HCT116 (cell line): ENCODE results near the gene RNASE2.
"Not testable (repeated sequence)": the region's sequence is repeated elsewhere in the genome, so short reads cannot be mapped to it uniquely, and the experiment has no call there.

Experiments
- CEBPB ChIP-seq: IDR thresholded peaks from 2 replicates; pipeline ENCODE4 v1.6.1; 2012; ENCODE audit warnings: low read depth
- EGR1 ChIP-seq: IDR thresholded peaks from 2 replicates; pipeline ENCODE4 v1.6.1; 2012; ENCODE audit warnings: low read depth
- EZH2 ChIP-seq: fragments of 200-600 bp; sonication (generic); IDR thresholded peaks from 2 replicates; pipeline ENCODE4 v1.6.1; 2017; ENCODE audit warnings: antibody characterized with exemption, mixed run types
- FOSL1 ChIP-seq: IDR thresholded peaks from 2 replicates; pipeline ENCODE4 v1.6.1; 2012; ENCODE audit warnings: low read depth
- POLR2A ChIP-seq: IDR thresholded peaks from 2 replicates; pipeline ENCODE4 v1.7.0; 2011; ENCODE audit warnings: borderline replicate concordance; ENCODE audit not compliant: insufficient read depth, insufficient read length; ENCODE audit errors: extremely low read depth
- POLR2AphosphoS5 ChIP-seq: IDR thresholded peaks from 2 replicates; pipeline ENCODE4 v1.6.1; 2011; ENCODE audit warnings: mild to moderate bottlenecking, low read depth, low read length, moderate library complexity
- RAD21 ChIP-seq: IDR thresholded peaks from 2 replicates; pipeline ENCODE4 v1.6.1; 2012; ENCODE audit warnings: low read depth, mild to moderate bottlenecking
- SP1 ChIP-seq: IDR thresholded peaks from 2 replicates; pipeline ENCODE4 v1.6.1; 2012; ENCODE audit warnings: low read depth
- YY1 ChIP-seq: IDR thresholded peaks from 2 replicates; pipeline ENCODE4 v1.6.1; 2011; ENCODE audit warnings: low read length, low read depth, moderate library complexity, mild to moderate bottlenecking; ENCODE audit not compliant: insufficient replicate concordance; ENCODE audit errors: extremely low read depth
- ZNF274 ChIP-seq: fragments of 200-500 bp; sonication (Bioruptor generic); IDR thresholded peaks from 2 replicates; pipeline ENCODE4 v1.6.1; 2014; ENCODE audit warnings: mild to moderate bottlenecking, low read depth, low read length, inconsistent platforms
- TF ChIP-seq, protein P1 (sequence below), 3 experiments: fragments of 200-600 bp in 1 of 3; sonication (generic) in 1 of 3; IDR thresholded peaks in 2 of 3; conservative IDR thresholded peaks in 1 of 3; 2 replicates each; pipeline ENCODE4 v1.5.1; 2012 to 2017; ENCODE audit warnings: low read depth in 2 of 3, low read length in 2 of 3, antibody characterized with exemption in 1 of 3, borderline replicate concordance in 1 of 3, control low read depth in 1 of 3, mild to moderate bottlenecking in 1 of 3, mixed read lengths in 1 of 3, mixed run types in 1 of 3, moderate library complexity in 1 of 3; ENCODE audit not compliant: insufficient read depth in 1 of 3

DNA sequence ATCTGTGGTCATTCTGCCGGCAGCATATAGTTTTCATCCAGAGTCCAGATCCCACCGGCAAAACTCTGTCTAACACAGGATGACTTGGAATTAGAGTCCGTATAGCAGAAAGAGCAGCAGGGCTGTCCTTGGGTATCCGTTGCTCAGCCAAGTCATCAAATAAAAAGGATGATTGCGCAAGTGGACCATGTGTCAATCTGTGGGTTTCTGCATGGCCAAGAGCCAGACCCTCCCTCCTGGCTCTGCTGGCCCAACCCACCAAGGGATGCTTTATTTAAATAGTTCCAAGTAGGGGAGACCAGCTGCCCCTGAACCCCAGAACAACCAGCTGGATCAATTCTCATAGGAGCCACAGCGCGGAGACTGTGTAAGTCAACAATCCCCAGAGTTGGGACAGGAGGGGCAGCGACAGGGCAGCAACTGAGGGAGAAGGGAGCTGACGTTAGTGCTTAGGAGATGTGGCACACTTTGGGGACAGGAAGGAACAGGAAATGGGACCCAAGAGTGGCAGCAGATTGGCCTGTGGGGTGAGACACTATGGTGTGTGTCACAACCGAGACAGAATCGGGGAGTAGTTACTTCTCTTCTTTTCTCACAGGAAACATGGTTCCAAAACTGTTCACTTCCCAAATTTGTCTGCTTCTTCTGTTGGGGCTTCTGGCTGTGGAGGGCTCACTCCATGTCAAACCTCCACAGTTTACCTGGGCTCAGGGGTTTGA lies 36.1 kb upstream of the RNASE2 start:
- TF ChIP-seq, protein P1, sequence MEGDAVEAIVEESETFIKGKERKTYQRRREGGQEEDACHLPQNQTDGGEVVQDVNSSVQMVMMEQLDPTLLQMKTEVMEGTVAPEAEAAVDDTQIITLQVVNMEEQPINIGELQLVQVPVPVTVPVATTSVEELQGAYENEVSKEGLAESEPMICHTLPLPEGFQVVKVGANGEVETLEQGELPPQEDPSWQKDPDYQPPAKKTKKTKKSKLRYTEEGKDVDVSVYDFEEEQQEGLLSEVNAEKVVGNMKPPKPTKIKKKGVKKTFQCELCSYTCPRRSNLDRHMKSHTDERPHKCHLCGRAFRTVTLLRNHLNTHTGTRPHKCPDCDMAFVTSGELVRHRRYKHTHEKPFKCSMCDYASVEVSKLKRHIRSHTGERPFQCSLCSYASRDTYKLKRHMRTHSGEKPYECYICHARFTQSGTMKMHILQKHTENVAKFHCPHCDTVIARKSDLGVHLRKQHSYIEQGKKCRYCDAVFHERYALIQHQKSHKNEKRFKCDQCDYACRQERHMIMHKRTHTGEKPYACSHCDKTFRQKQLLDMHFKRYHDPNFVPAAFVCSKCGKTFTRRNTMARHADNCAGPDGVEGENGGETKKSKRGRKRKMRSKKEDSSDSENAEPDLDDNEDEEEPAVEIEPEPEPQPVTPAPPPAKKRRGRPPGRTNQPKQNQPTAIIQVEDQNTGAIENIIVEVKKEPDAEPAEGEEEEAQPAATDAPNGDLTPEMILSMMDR (IDR thresholded peaks at IDR 0.05 in 2 of 3, conservative IDR thresholded peaks at IDR 0.05 in 1 of 3; ENCODE audit: borderline replicate concordance in 1 of 3, insufficient read depth in 1 of 3, low read depth in 2 of 3, low read length in 2 of 3) = not testable (repeated sequence)
- TF ChIP-seq CEBPB, EZH2, SP1, EGR1, RAD21, POLR2AphosphoS5, YY1, POLR2A, ZNF274, FOSL1: not testable (repeated sequence)
